Activated T-helper 1 cell treated with anti-CD3 and anti-CD28 coated beads, Interleukin-2, amount 50 U/mL, for 16 hours (primary cell): Measurements from ENCODE around the gene GBP1.
"Not testable (repeated sequence)": the region's sequence is repeated elsewhere in the genome, so short reads cannot be mapped to it uniquely, and the experiment has no call there.

ENCODE experiments used
- DNase-seq, 2 donors: peaks; one replicate each; pipeline ENCODE4 v3.0.0-alpha.2; 2020; ENCODE audit warnings: low read depth in 1 of 2, low spot score in 1 of 2

The GBP1 gene

DNA sequence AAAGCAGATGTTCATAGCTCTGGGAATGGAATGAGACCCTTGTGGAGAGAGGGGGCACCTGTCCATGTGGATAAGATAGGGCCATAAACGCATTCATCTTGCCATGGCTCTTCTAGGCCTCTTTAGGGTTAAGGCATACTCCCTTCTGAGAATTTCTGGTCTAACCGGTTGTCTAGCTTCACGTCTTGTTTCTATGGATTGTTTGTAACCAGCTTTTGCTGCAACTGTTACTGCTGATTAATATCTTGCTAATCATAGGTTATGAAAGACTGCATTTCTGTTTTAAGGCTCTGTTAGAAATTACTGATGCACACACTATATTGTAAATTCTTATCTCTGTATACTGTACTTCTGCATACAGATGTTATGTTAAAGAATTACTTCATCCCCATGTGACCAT, 46.7 kb downstream of the GBP1 start:
- not testable (repeated sequence) for DNase-seq

DNA sequence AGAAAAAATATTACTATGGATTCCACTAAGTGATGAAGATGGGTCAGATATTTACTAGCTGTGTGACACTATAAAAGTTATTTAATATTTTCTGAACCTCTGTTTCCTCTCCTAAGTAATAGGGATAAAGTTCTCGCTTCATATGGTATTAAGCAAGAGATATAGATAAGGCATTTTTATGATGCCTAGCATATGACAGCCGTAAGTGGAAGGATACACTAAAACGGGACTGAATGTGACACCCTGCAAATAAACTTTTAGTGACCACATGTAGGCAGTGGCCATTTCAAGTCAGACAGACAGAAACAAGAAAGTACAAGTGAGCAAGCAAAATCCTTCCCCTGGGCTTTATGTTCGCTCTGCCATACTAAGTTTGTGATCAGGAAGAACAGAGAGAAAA, 56.5 kb downstream of the GBP1 start:
- DNase-seq, result no peak

DNA sequence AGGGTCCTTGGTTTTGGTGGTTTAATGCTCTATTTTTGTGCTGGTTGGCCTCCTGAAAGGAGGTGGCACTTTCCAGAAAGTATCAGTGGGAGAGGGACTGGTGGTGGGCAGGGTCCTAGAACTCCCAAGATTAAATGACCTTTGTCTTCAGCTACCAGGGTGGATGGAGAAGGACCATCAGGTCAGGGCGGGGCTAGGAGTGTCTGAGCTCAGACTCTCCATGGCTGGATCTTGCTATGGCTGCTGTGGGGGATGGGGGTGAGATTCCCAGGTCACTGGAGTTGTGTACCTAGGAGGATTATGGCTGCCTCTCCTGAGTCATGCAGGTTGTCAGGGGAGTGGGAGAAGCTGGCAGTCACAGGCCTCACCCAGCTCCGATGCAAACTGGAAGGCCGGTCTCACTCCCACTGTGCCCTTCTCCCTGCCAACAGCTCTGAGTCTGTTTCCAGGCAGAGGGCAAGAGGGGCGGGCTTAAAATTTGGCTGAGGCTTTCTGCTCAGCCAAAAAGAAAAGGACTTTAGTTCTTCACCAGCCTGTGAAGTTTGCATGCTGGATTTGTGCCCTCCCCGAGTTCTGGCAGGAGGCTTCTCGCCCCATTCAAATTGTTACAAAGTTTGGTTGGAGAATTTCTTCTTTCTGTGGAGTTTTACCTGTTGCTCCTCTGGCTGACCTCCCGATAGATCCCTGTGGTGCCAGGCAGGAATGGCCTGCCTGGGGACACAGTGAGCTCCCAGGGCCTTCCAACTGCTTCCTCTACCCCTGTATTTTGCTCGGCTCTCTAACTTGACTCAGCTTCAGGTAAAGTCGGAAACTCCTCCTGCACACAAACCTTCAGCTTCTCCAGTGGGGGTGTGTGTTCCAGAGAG, 59.5 kb downstream of the GBP1 start:
- DNase-seq, result no peak
